Neural progenitor cell (in vitro differentiated cells): ENCODE measurements around the gene HOXA13. TPM values are rescaled to one million over a fixed set of nuclear protein-coding genes. Genes with fewer than 3 reads are reported as not detected.

Source experiments
- DNase-seq: peaks from one replicate; pipeline ENCODE4 v3.0.0-alpha.2; 2016; ENCODE audit warnings: low spot score
- H2AFZ ChIP-seq: fragments of 200-600 bp; sonication (generic); replicated peaks from 2 replicates; pipeline ENCODE4 v1.6.1; 2016; ENCODE audit warnings: antibody characterized with exemption
- H3F3A ChIP-seq: fragments of 200-600 bp; sonication (generic); 2 replicates; pipeline ENCODE4 v1.6.1; 2016; ENCODE audit warnings: antibody characterized with exemption, low read depth
- H3K27ac ChIP-seq: fragments of 200-600 bp; sonication (generic); 2 replicates; pipeline ENCODE4 v1.5.1; 2016; ENCODE audit warnings: mild to moderate bottlenecking
- H3K27me3 ChIP-seq: fragments of 200-600 bp; sonication (generic); 2 replicates; pipeline ENCODE4 v1.6.1; 2016; ENCODE audit warnings: mild to moderate bottlenecking, moderate library complexity
- H3K36me3 ChIP-seq: fragments of 200-600 bp; sonication (generic); 2 replicates; pipeline ENCODE4 v1.5.1; 2016
- H3K4me1 ChIP-seq: fragments of 200-600 bp; sonication (generic); 2 replicates; pipeline ENCODE4 v1.6.1; 2016; ENCODE audit warnings: mixed run types
- H3K4me2 ChIP-seq: fragments of 200-600 bp; sonication (generic); 2 replicates; pipeline ENCODE4 v1.6.1; 2016
- H3K4me3 ChIP-seq: fragments of 200-600 bp; sonication (generic); 2 replicates; pipeline ENCODE4 v1.5.1; 2016
- H3K79me2 ChIP-seq: fragments of 200-600 bp; sonication (generic); 2 replicates; pipeline ENCODE4 v1.6.1; 2016; ENCODE audit warnings: low read depth
- H3K9ac ChIP-seq: fragments of 200-600 bp; sonication (generic); 2 replicates; pipeline ENCODE4 v1.6.1; 2016
- H3K9me3 ChIP-seq: fragments of 200-600 bp; sonication (generic); 2 replicates; pipeline ENCODE4 v1.5.1; 2016; ENCODE audit warnings: low read depth
- H4K20me1 ChIP-seq: fragments of 200-600 bp; sonication (generic); 2 replicates; pipeline ENCODE4 v1.6.1; 2016; ENCODE audit warnings: low read depth
- H3K27ac Mint-ChIP-seq: 3 replicates; pipeline ENCODE4 v1.8.0; 2021; ENCODE audit warnings: mixed read lengths
- H3K27me3 Mint-ChIP-seq: 2 replicates; pipeline ENCODE4 v1.8.0; 2022; ENCODE audit warnings: low read depth, mild to moderate bottlenecking, inconsistent platforms, moderate library complexity, mixed read lengths; ENCODE audit not compliant: insufficient read depth
- H3K36me3 Mint-ChIP-seq: 3 replicates; pipeline ENCODE4 v1.8.0; 2021; ENCODE audit warnings: mixed read lengths
- H3K4me1 Mint-ChIP-seq: 3 replicates; pipeline ENCODE4 v1.8.0; 2021; ENCODE audit warnings: mixed read lengths
- H3K4me3 Mint-ChIP-seq: 3 replicates; pipeline ENCODE4 v1.8.0; 2021; ENCODE audit warnings: mild to moderate bottlenecking, moderate library complexity, mixed read lengths
- H3K9me3 Mint-ChIP-seq: 3 replicates; pipeline ENCODE4 v1.8.0; 2020; ENCODE audit warnings: mixed read lengths
- EZH2 ChIP-seq: fragments of 200-600 bp; sonication (generic); IDR thresholded peaks from 2 replicates; pipeline ENCODE4 v1.6.1; 2017; ENCODE audit warnings: antibody characterized with exemption, mild to moderate bottlenecking, moderate library complexity
- EZH2phosphoT487 ChIP-seq: fragments of 200-600 bp; sonication (generic); IDR thresholded peaks from 2 replicates; pipeline ENCODE4 v1.6.1; 2017; ENCODE audit warnings: antibody characterized with exemption
- total RNA-seq: library from RNA; depleted of rRNA; stranded (reverse); fragments of >200 nt; gene quantifications from 2 replicates; pipeline ENCODE4 v1.2.3, GENCODE V29; 2015; ENCODE audit warnings: low replicate concordance
- TF ChIP-seq, protein P1 (sequence below): fragments of 200-600 bp; sonication (generic); IDR thresholded peaks from 2 replicates; pipeline ENCODE4 v1.5.1; 2017; ENCODE audit warnings: antibody characterized with exemption, mild to moderate bottlenecking

The HOXA13 gene
- total RNA-seq, 1 donor from 2014 or later: not detected

DNA sequence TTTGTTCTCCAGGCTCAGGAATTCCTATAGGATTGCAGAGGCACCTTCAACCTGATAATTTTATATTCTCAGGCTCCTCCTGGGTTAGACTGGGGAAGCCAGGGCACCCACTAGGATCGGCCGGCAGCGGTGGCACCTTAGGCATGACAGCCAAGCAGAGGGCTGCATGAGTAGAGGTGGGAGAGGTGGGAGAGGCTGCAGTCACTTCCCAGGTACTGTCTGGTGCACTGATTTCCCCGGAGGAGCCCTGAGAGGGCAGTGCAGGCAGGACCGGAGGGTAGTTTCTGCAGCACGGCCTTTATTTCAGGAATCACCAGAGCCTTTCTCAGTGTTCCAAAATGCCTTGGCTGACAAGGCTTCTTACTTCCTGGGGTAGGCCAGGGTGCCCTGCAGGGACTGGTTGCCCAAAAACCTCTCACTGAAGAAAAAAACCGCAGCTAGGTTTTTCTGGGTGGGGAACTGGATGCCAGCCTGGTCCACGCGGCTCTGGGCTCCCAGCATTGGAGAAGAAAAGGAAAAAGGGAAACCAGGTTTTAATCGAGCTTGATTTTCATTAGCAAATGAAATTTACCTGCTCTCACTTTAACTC lies 3.6 kb upstream of the HOXA13 start:
- no peak overlapping the region for H3K27ac ChIP-seq
- no peak overlapping the region for H3K9ac ChIP-seq
- Mint-ChIP-seq H3K9me3 (peaks cover 11% of the 10 kb centered on the region), H3K36me3 (no peaks in the 10 kb centered on the region), H3K4me3 (no peak overlapping the region), H3K27ac (no peak overlapping the region), H3K4me1 (peaks cover 11% of the 10 kb centered on the region), H3K27me3 (peaks cover 88% of the 10 kb centered on the region)
- H3K9me3 ChIP-seq: no peaks in the 10 kb centered on the region
- peak; percentile 8 for TF ChIP-seq EZH2phosphoT487
- TF ChIP-seq, protein P1, sequence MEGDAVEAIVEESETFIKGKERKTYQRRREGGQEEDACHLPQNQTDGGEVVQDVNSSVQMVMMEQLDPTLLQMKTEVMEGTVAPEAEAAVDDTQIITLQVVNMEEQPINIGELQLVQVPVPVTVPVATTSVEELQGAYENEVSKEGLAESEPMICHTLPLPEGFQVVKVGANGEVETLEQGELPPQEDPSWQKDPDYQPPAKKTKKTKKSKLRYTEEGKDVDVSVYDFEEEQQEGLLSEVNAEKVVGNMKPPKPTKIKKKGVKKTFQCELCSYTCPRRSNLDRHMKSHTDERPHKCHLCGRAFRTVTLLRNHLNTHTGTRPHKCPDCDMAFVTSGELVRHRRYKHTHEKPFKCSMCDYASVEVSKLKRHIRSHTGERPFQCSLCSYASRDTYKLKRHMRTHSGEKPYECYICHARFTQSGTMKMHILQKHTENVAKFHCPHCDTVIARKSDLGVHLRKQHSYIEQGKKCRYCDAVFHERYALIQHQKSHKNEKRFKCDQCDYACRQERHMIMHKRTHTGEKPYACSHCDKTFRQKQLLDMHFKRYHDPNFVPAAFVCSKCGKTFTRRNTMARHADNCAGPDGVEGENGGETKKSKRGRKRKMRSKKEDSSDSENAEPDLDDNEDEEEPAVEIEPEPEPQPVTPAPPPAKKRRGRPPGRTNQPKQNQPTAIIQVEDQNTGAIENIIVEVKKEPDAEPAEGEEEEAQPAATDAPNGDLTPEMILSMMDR: no peak
- no peaks in the 10 kb centered on the region for H3K36me3 ChIP-seq
- H3K4me2 ChIP-seq: no peak overlapping the region
- peaks cover 100% of the 10 kb centered on the region for H3K27me3 ChIP-seq
- no peaks in the 10 kb centered on the region for H3K79me2 ChIP-seq
- DNase-seq: no peak
- peaks cover 16% of the 10 kb centered on the region for H3F3A ChIP-seq
- peaks cover 11% of the 10 kb centered on the region for H3K4me1 ChIP-seq
- no peak overlapping the region for H3K4me3 ChIP-seq
- no peak overlapping the region for H2AFZ ChIP-seq
- peaks cover 92% of the 10 kb centered on the region for H4K20me1 ChIP-seq

DNA sequence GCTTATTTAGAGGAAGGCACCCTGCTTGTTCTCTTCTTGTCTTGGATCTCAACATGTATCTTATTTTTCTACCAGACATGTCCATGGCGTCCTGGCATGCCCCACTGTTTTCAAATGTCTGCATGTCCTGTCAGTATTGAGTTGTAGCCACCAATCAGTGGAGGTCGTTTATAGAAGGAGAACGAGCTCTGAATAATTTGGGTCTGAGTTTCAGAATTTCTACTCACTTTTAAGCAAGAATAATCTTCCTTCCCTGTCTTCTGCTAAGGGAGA lies 2.9 kb upstream of the HOXA13 start:
- Histone ChIP-seq H3K27ac (no peak overlapping the region), H3K79me2 (no peaks in the 10 kb centered on the region), H3K4me3 (no peak overlapping the region), H3K27me3 (peaks cover 100% of the 10 kb centered on the region), H4K20me1 (peaks cover 92% of the 10 kb centered on the region), H3F3A (peaks cover 11% of the 10 kb centered on the region), H3K36me3 (no peaks in the 10 kb centered on the region), H3K4me1 (peaks cover 5% of the 10 kb centered on the region), H3K9me3 (no peaks in the 10 kb centered on the region), H3K4me2 (no peak overlapping the region), H3K9ac (no peak overlapping the region), H2AFZ (no peak overlapping the region)
- Mint-ChIP-seq H3K4me3 (no peak overlapping the region), H3K36me3 (no peaks in the 10 kb centered on the region), H3K27me3 (peaks cover 90% of the 10 kb centered on the region), H3K27ac (no peak overlapping the region), H3K4me1 (peaks cover 11% of the 10 kb centered on the region), H3K9me3 (peaks cover 9% of the 10 kb centered on the region)
- no peak for DNase-seq
- TF ChIP-seq EZH2 (no peak), EZH2phosphoT487 (no peak)
- TF ChIP-seq, protein P1: no peak

DNA sequence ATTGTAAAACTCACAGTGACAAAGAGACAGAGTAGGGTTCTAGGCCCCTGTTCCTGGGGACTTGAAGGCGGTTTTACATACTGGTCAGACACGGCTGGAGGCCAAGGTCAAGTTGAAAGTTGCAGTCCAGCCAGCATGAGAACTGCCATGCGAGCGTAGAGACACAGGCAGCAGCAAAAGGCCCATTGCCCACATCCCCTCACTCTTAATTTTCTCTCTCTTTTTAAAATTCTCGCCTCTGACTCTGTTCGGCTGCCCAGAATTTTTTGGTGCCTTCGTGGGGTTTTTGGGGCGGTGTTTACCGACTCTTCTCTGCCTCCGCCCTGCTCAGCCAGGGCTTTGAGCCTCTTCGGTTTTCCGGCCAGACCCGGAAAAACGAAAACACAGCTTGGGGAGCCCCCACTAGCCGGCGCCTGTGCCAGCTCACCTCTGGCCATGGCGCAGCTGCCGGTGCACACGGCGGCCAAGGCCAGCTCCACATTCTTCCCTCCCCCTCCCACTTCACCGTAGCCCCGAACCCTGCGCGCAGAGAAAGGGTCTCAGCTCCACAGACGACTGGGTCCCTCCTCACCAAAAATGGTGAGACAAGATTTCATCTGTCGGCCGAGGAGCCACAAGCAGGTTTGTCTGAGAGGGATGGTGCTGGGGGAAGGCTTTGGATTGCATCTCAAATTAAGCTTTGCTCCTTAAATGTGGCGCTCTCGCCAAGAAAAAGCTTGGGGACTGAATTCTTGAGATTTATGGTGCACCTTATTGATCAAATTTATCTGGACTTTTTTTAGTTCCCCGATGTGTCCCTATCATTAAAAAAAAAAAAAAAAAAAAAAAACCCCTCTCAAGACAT lies 2.3 kb upstream of the HOXA13 start:
- H3K27ac ChIP-seq: no peak overlapping the region
- Mint-ChIP-seq H3K36me3 (no peaks in the 10 kb centered on the region), H3K4me1 (peaks cover 11% of the 10 kb centered on the region), H3K9me3 (peaks cover 9% of the 10 kb centered on the region), H3K27me3 (peaks cover 90% of the 10 kb centered on the region), H3K4me3 (no peak overlapping the region), H3K27ac (no peak overlapping the region)
- peaks cover 100% of the 10 kb centered on the region for H3K27me3 ChIP-seq
- H3K4me1 ChIP-seq: no peaks in the 10 kb centered on the region
- peaks cover 7% of the 10 kb centered on the region for H3F3A ChIP-seq
- H2AFZ ChIP-seq: no peak overlapping the region
- no peak overlapping the region for H3K4me3 ChIP-seq
- no peak for DNase-seq
- H3K79me2 ChIP-seq: no peaks in the 10 kb centered on the region
- no peaks in the 10 kb centered on the region for H3K36me3 ChIP-seq
- H3K9me3 ChIP-seq: no peaks in the 10 kb centered on the region
- H3K4me2 ChIP-seq: no peak overlapping the region
- no peak overlapping the region for H3K9ac ChIP-seq
- peaks cover 92% of the 10 kb centered on the region for H4K20me1 ChIP-seq
- peak; percentile 93 for TF ChIP-seq EZH2
- TF ChIP-seq EZH2phosphoT487: peak; percentile 71
- TF ChIP-seq, protein P1: no peak
